Keratinocyte (primary cell): ENCODE results near the gene HOXA6. TPM values are rescaled to one million over a fixed set of nuclear protein-coding genes. Genes with fewer than 3 reads are reported as not detected.

Experiments
- DNase-seq: peaks from one replicate; pipeline ENCODE4 v3.0.0-alpha.2; 2011; ENCODE audit warnings: low read depth, missing footprints, low spot score
- FAIRE-seq: peaks from 2 replicates; lab custom pipeline; 2011; peaks lifted over from hg19 to GRCh38; lab: Jason Lieb, UNC
- H2AFZ ChIP-seq: 2 replicates; pipeline ENCODE4 v1.6.0; 2012; ENCODE audit warnings: low read length, control low read depth, inconsistent platforms; ENCODE audit not compliant: control insufficient read depth
- H3K27ac ChIP-seq: 2 replicates; pipeline ENCODE4 v1.5.1; 2011; ENCODE audit warnings: low read length; ENCODE audit not compliant: control insufficient read depth, insufficient read depth
- H3K27me3 ChIP-seq: 3 replicates; pipeline ENCODE4 v1.6.0; 2011; ENCODE audit warnings: low read length; ENCODE audit not compliant: control insufficient read depth, insufficient read depth; ENCODE audit errors: extremely low read depth
- H3K36me3 ChIP-seq, 2 experiments: 2 replicates in 1 of 2; 3 replicates in 1 of 2; pipeline ENCODE4 v1.5.1; 2011; ENCODE audit warnings: low read length in 2 of 2, mild to moderate bottlenecking in 1 of 2; ENCODE audit not compliant: control insufficient read depth in 2 of 2, insufficient read depth in 2 of 2; ENCODE audit errors: extremely low read depth in 1 of 2
- H3K4me1 ChIP-seq: 3 replicates; pipeline ENCODE4 v1.5.1; 2011; ENCODE audit warnings: low read length; ENCODE audit not compliant: control insufficient read depth, insufficient read depth; ENCODE audit errors: extremely low read depth
- H3K4me2 ChIP-seq: 3 replicates; pipeline ENCODE4 v1.6.0; 2011; ENCODE audit warnings: low read depth, low read length; ENCODE audit not compliant: control insufficient read depth, insufficient read depth; ENCODE audit errors: extremely low read depth
- H3K4me3 ChIP-seq, 3 experiments: fragments of 200-600 bp in 1 of 3; sonication (generic) in 1 of 3; 2 replicates in 2 of 3; 3 replicates in 1 of 3; pipeline ENCODE4 v1.5.1; 2011 to 2016; ENCODE audit warnings: low read length in 3 of 3, mild to moderate bottlenecking in 3 of 3, control low read depth in 2 of 3, inconsistent platforms in 1 of 3, low read depth in 1 of 3, mixed read lengths in 1 of 3, mixed run types in 1 of 3, moderate library complexity in 1 of 3; ENCODE audit not compliant: control insufficient read depth in 2 of 3, insufficient read depth in 2 of 3; ENCODE audit errors: extremely low read depth in 1 of 3
- H3K79me2 ChIP-seq: 2 replicates; pipeline ENCODE4 v1.6.0; 2012; ENCODE audit warnings: low read length; ENCODE audit not compliant: control insufficient read depth, insufficient read depth
- H3K9ac ChIP-seq: 3 replicates; pipeline ENCODE4 v1.6.0; 2011; ENCODE audit warnings: low read length; ENCODE audit not compliant: control insufficient read depth, insufficient read depth; ENCODE audit errors: extremely low read depth
- H3K9me1 ChIP-seq: 3 replicates; pipeline ENCODE4 v1.6.0; 2011; ENCODE audit warnings: low read length; ENCODE audit not compliant: control insufficient read depth, insufficient read depth; ENCODE audit errors: extremely low read depth
- H3K9me3 ChIP-seq: 2 replicates; pipeline ENCODE4 v1.5.1; 2012; ENCODE audit warnings: low read depth, low read length; ENCODE audit not compliant: control insufficient read depth
- H4K20me1 ChIP-seq: 3 replicates; pipeline ENCODE4 v1.6.0; 2011; ENCODE audit warnings: low read length; ENCODE audit not compliant: control insufficient read depth, insufficient read depth; ENCODE audit errors: extremely low read depth
- EZH2 ChIP-seq: IDR thresholded peaks from one replicate; pipeline ENCODE4 v1.6.1; 2012; ENCODE audit warnings: inconsistent platforms, mild to moderate bottlenecking, low read length, moderate library complexity
- dilution Hi-C: fragments of 300-500 bp; cut with MboI; formaldehyde crosslinking; loops from one replicate; pipeline ENCODE4 v1.7.0; 2020; ENCODE audit warnings: low sequenced_read_pairs; ENCODE audit not compliant: extremely low pct_ligation_motif_present
- polyA plus RNA-seq, 5 experiments: library from polyadenylated mRNA; depleted of rRNA in 3 of 5; stranded (reverse) in 3 of 5; stranded (forward) in 1 of 5; unstranded in 1 of 5; fragments of >200 nt; gene quantifications; 1 replicate in 1 of 5; 2 replicates in 3 of 5; 3 replicates in 1 of 5; pipeline versions ENCODE4 v1.2.1 to v1.2.3, GENCODE V29; 2011 to 2012; ENCODE audit warnings: missing spikeins in 2 of 5, low read depth in 1 of 5, low replicate concordance in 1 of 5
- TF ChIP-seq, protein P1 (sequence below), 3 experiments: IDR thresholded peaks in 1 of 3; conservative IDR thresholded peaks in 1 of 3; optimal IDR thresholded peaks in 1 of 3; 2 replicates in 2 of 3; 3 replicates in 1 of 3; pipeline versions ENCODE3 to v1.5.1; 2011; ENCODE audit warnings: low read length in 3 of 3, mild to moderate bottlenecking in 3 of 3, moderate library complexity in 2 of 3, control low read depth in 1 of 3, inconsistent platforms in 1 of 3; ENCODE audit not compliant: insufficient read depth in 2 of 3; ENCODE audit errors: extremely low read depth in 1 of 3

Gene HOXA6
- polyA plus RNA-seq, 1 donor (not counting 4 experiments of a cell fraction or from before 2014, with no cell fraction given) = 0.54 TPM

DNA sequence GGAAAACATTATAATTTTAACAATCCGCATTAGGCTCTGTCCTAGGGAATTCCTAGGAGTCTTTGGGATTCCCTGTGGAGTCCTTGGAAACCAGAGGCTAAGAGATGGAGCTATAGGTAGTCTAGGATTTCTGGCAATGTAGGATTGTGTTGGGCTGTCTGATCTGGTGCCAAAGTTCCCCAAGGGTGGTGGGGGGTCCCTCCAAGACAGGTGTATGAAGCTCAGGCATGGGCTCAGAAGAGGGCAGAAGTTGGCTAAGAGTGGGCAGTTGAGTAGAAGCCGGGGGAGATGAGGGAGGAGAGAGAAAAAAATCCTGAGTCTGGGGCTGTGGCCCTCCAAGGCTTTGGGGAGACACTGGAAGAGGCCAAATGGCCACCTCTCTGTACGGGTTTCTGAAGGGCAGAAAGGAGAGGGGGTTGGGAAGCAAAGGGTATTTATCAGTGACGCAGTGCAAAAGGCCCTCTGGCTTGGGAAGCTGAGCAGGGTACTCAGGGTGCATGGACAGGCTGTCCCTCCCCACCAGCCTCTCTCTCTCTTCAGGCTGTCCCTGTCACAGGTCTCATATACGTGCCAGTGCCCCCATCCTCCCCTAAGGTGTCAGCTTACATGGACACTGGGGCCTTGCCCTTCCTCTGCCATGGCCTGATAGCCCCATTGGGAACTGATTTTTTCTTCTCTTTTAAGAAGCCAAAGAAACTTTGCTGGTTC lies 929 bp downstream of the HOXA6 start:
- no peak for TF ChIP-seq EZH2
- TF ChIP-seq, protein P1, sequence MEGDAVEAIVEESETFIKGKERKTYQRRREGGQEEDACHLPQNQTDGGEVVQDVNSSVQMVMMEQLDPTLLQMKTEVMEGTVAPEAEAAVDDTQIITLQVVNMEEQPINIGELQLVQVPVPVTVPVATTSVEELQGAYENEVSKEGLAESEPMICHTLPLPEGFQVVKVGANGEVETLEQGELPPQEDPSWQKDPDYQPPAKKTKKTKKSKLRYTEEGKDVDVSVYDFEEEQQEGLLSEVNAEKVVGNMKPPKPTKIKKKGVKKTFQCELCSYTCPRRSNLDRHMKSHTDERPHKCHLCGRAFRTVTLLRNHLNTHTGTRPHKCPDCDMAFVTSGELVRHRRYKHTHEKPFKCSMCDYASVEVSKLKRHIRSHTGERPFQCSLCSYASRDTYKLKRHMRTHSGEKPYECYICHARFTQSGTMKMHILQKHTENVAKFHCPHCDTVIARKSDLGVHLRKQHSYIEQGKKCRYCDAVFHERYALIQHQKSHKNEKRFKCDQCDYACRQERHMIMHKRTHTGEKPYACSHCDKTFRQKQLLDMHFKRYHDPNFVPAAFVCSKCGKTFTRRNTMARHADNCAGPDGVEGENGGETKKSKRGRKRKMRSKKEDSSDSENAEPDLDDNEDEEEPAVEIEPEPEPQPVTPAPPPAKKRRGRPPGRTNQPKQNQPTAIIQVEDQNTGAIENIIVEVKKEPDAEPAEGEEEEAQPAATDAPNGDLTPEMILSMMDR (optimal IDR thresholded peaks at IDR 0.05 in 1 of 3, IDR thresholded peaks at IDR 0.05 in 1 of 3, conservative IDR thresholded peaks at IDR 0.05 in 1 of 3; ENCODE audit: extremely low read depth in 1 of 3, insufficient read depth in 2 of 3, low read length in 3 of 3) = no peak
- Histone ChIP-seq H4K20me1 (no peaks in the 10 kb centered on the region), H3K4me1 (peaks cover 47% of the 10 kb centered on the region), H2AFZ (no peak overlapping the region), H3K9me1 (no peaks in the 10 kb centered on the region), H3K9ac (peak overlapping the region; percentile 93), H3K27ac (peak overlapping the region; percentile 87), H3K4me2 (peak overlapping the region; percentile 94), H3K9me3 (no peaks in the 10 kb centered on the region), H3K36me3 (peaks cover 0 to 7% of the 10 kb centered on the region in 2 experiments), H3K27me3 (no peaks in the 10 kb centered on the region), H3K79me2 (peaks cover 91% of the 10 kb centered on the region), H3K4me3 (peak overlapping the region in 2 of 3 experiments; percentile 62 to 74)
- FAIRE-seq (no peak), DNase-seq (no peak)
- dilution Hi-C loops = no loop called here

DNA sequence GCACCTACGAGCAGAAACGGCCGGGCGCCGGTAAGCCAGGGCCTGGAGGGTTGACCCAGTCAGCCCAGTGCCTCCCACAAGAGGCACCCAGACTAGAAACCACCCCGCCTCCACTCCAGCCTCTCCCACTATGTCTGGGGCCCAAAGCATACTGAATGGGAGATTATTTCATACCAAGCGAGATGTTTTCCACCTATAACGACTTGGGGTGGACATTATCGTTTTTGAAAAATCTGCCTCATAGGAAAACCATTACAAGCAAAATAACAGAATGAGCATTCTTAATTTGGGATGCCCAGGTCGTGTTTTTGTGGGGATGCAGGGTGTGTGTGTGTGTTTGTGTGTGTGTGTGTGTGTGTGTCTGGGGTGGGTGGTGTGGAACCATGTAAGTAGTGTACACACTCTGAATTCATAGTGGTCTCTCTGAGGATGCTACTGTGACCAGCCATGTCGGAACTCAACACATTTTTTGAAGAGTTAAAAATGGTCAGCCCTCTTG lies 1.6 kb downstream of the HOXA6 start:
- no peak for DNase-seq
- Histone ChIP-seq H2AFZ (no peak overlapping the region), H3K4me3 (peak overlapping the region in 2 of 3 experiments; percentile 32 to 65), H3K9me1 (no peaks in the 10 kb centered on the region), H3K4me1 (peaks cover 48% of the 10 kb centered on the region), H3K9me3 (no peaks in the 10 kb centered on the region), H4K20me1 (no peaks in the 10 kb centered on the region), H3K27ac (peak overlapping the region; percentile 77), H3K36me3 (peaks cover 1 to 7% of the 10 kb centered on the region in 2 experiments), H3K9ac (peak overlapping the region; percentile 93), H3K27me3 (no peaks in the 10 kb centered on the region), H3K4me2 (peak overlapping the region; percentile 94), H3K79me2 (peaks cover 91% of the 10 kb centered on the region)
- dilution Hi-C loops = no loop called here
- no peak for FAIRE-seq
- TF ChIP-seq, protein P1 (optimal IDR thresholded peaks at IDR 0.05 in 1 of 3, IDR thresholded peaks at IDR 0.05 in 1 of 3, conservative IDR thresholded peaks at IDR 0.05 in 1 of 3; ENCODE audit: extremely low read depth in 1 of 3, insufficient read depth in 2 of 3, low read length in 3 of 3) = no peak
- TF ChIP-seq EZH2 = no peak
